ENCODE results near the gene KCNQ1. TPM values are rescaled to one million over a fixed set of nuclear protein-coding genes. Genes with fewer than 3 reads are reported as not detected.
A peak's percentile ranks its signal among the peaks of the same experiment; 100 is the strongest.

Gene KCNQ1
- total RNA-seq, 1 experiment from 2014 or later: 2.5 TPM

GRCh38 chr11:2885017-2885677, 440.3 kb downstream of the KCNQ1 start (continued):
- TF ChIP-seq MLX (CRISPR knock-in tag; IDR thresholded peaks at IDR 0.05) (peak; percentile 79; the same call in 1 of the 2 replicates), CDX4 (CRISPR knock-in tag; IDR thresholded peaks at IDR 0.05; ENCODE audit: borderline replicate concordance) (no peak), E2F4 (CRISPR knock-in tag; IDR thresholded peaks at IDR 0.05; ENCODE audit: borderline replicate concordance, low read depth) (0 out of 2 replicates have a peak, but pooled peaks have one; percentile 25), PRRX2 (CRISPR knock-in tag; IDR thresholded peaks at IDR 0.05) (no peak), CREB1 (CRISPR knock-in tag; IDR thresholded peaks at IDR 0.05) (no peak), ZNF219 (CRISPR knock-in tag; IDR thresholded peaks at IDR 0.05; ENCODE audit: borderline replicate concordance) (peak; percentile 84; the same call in 1 of the 2 replicates), CBFB (CRISPR knock-in tag; IDR thresholded peaks at IDR 0.05; ENCODE audit: low read depth) (0 out of 2 replicates have a peak, but pooled peaks have one; percentile 79), SMAD4 (CRISPR knock-in tag; IDR thresholded peaks at IDR 0.05) (0 out of 2 replicates have a peak, but pooled peaks have one; percentile 71), ESRRA (CRISPR knock-in tag; IDR thresholded peaks at IDR 0.05; ENCODE audit: borderline replicate concordance) (peak; percentile 93), ELF4 (CRISPR knock-in tag; IDR thresholded peaks at IDR 0.05; ENCODE audit: low read depth) (0 out of 2 replicates have a peak, but pooled peaks have one; percentile 26)

- H3K4me1 Mint-ChIP-seq: peaks cover 26% of the 10 kb centered on the region
- H3K27ac Mint-ChIP-seq: no peak within 1 kb of the TSS
- ATAC-seq (peak; percentile 53), DNase-seq (ENCODE audit: low spot score) (peak; percentile 83)
- H3K36me3 Mint-ChIP-seq: 0 out of 2 replicates have a peak, but pooled peaks cover 4% of the 10 kb centered on the region
- no peaks in the 10 kb centered on the region for H3K9me3 Mint-ChIP-seq
- H3K27me3 Mint-ChIP-seq (ENCODE audit: low read depth): peaks cover 66% of the 10 kb centered on the region
- CTCF ChIA-PET: interaction anchor here (0.9 to 12.8 kb wide), 12 partner anchors 17 to 455 kb away, joined by 3 to 369 read pairs (median 3); no protein-coding TSS in a partner anchor
- POLR2A ChIA-PET: interaction anchor here (1.0 to 2.2 kb wide), 5 partner anchors 24 to 355 kb away, joined by 3 to 9 read pairs (median 4); no protein-coding TSS in a partner anchor
- H3K4me3 Mint-ChIP-seq: peak within 1 kb of the TSS; percentile 81
- 0 out of 2 replicates have a peak, but pooled peaks have one; percentile 7 for TF ChIP-seq USF1 (CRISPR knock-in tag; IDR thresholded peaks at IDR 0.05)
- TF ChIP-seq ETV6 (CRISPR knock-in tag; IDR thresholded peaks at IDR 0.05): peak; percentile 29; the same call in 1 of the 2 replicates
- TF ChIP-seq TCF7 (CRISPR knock-in tag; IDR thresholded peaks at IDR 0.05; ENCODE audit: low read depth): no peak
- no peak for TF ChIP-seq IRF1 (CRISPR knock-in tag; IDR thresholded peaks at IDR 0.05)
- 0 out of 2 replicates have a peak, but pooled peaks have one; percentile 12 for TF ChIP-seq NR3C1 (CRISPR knock-in tag; conservative IDR thresholded peaks at IDR 0.05; ENCODE audit: low read depth)
- TF ChIP-seq ZNF219 (CRISPR knock-in tag; IDR thresholded peaks at IDR 0.05; ENCODE audit: borderline replicate concordance): peak; percentile 8; the same call in 1 of the 2 replicates
- 0 out of 2 replicates have a peak, but pooled peaks have one; percentile 33 for TF ChIP-seq ZNF121 (CRISPR knock-in tag; IDR thresholded peaks at IDR 0.05)
- TF ChIP-seq EMX1 (CRISPR knock-in tag; IDR thresholded peaks at IDR 0.05): no peak
- no peak for TF ChIP-seq ATF3 (CRISPR knock-in tag; conservative IDR thresholded peaks at IDR 0.05)
- no peak; the same call in 1 of the 2 replicates for TF ChIP-seq ZNF138 (CRISPR knock-in tag; conservative IDR thresholded peaks at IDR 0.05)
- no peak for TF ChIP-seq SOX15 (CRISPR knock-in tag; IDR thresholded peaks at IDR 0.05)
- no peak for TF ChIP-seq SMAD4 (CRISPR knock-in tag; IDR thresholded peaks at IDR 0.05)
- peak; percentile 74 for TF ChIP-seq ZNF416 (CRISPR knock-in tag; IDR thresholded peaks at IDR 0.05)
- TF ChIP-seq NR2C2 (CRISPR knock-in tag; IDR thresholded peaks at IDR 0.05): no peak
- no peak for TF ChIP-seq ATF6 (CRISPR knock-in tag; IDR thresholded peaks at IDR 0.05)
- no peak for TF ChIP-seq FOXJ3 (CRISPR knock-in tag; IDR thresholded peaks at IDR 0.05; ENCODE audit: borderline replicate concordance)
- no peak for TF ChIP-seq USF2 (CRISPR knock-in tag; IDR thresholded peaks at IDR 0.05)
- peak; percentile 14; the same call in 1 of the 2 replicates for TF ChIP-seq NFE2L1 (CRISPR knock-in tag; IDR thresholded peaks at IDR 0.05)
- no peak for TF ChIP-seq CREB1 (CRISPR knock-in tag; IDR thresholded peaks at IDR 0.05)
- no peak for TF ChIP-seq E2F5 (CRISPR knock-in tag; IDR thresholded peaks at IDR 0.05)
These were observed 440.9 kb downstream of the KCNQ1 start, which contains the start of gene CDKN1C for GRCh38 chr11:2885678-2886081. TSS of gene CDKN1C (minus strand) at chr11:2885775. CDS start at chr11:2885456, 319 bp downstream.

All from WTC11 (cell line).